Uterus (tissue), 2 donors: Measurements from ENCODE around the gene TDRD9.

Source experiments
- CTCF ChIP-seq, 4 experiments: fragments of 200-600 bp in 2 of 4; fragments of 450-650 bp in 2 of 4; sonication (generic) in 2 of 4; IDR thresholded peaks; one replicate each; pipeline ENCODE4 v1.5.1; 2016 to 2019; ENCODE audit warnings: antibody characterized with exemption in 4 of 4, mild to moderate bottlenecking in 2 of 4, moderate library complexity in 1 of 4
- POLR2A ChIP-seq, 2 donors: fragments of 450-650 bp; IDR thresholded peaks; one replicate each; pipeline ENCODE4 v1.6.1; 2016; ENCODE audit warnings: antibody characterized with exemption in 2 of 2, mild to moderate bottlenecking in 1 of 2, moderate library complexity in 1 of 2

- TF ChIP-seq POLR2A (IDR thresholded peaks at IDR 0.05) (no peak), CTCF (IDR thresholded peaks at IDR 0.05) (no peak)
These were observed 11.5 kb upstream of the TDRD9 start for GRCh38 chr14:103916636-103917262.
